Adrenal gland (tissue), 12 donors: Measurements from ENCODE around the gene NR1I3. TPM values are rescaled to one million over a fixed set of nuclear protein-coding genes. Genes with fewer than 3 reads are reported as not detected.

Experiments
- DNase-seq, 7 donors: peaks; one replicate each; pipeline ENCODE4 v3.0.0-alpha.2; 2019 to 2020
- H3K27ac ChIP-seq, 5 donors: fragments of 200-600 bp; sonication (generic) in 4 of 5; 1 replicate in 3 of 5; 2 replicates in 2 of 5; pipeline versions ENCODE4 v1.5.1 to v1.8.0; 2016 to 2020; ENCODE audit warnings: mild to moderate bottlenecking in 1 of 5
- H3K27me3 ChIP-seq: fragments of 200-600 bp; 2 replicates; pipeline ENCODE4 v1.8.0; 2021
- H3K36me3 ChIP-seq, 2 donors: fragments of 200-600 bp; replicated peaks in 1 of 2; 1 replicate in 1 of 2; 2 replicates in 1 of 2; pipeline versions ENCODE4 v1.5.1 to v1.8.0; 2018 to 2022
- H3K4me1 ChIP-seq, 2 donors: fragments of 200-600 bp; replicated peaks in 1 of 2; 1 replicate in 1 of 2; 2 replicates in 1 of 2; pipeline versions ENCODE4 v1.5.1 to v1.8.0; 2018 to 2021
- H3K4me3 ChIP-seq, 4 donors: fragments of 200-600 bp; sonication (generic) in 3 of 4; one replicate each; pipeline ENCODE4 v1.5.1; 2016 to 2018
- H3K9me3 ChIP-seq, 3 donors: fragments of 200-600 bp; sonication (generic) in 1 of 3; replicated peaks in 1 of 3; 1 replicate in 2 of 3; 2 replicates in 1 of 3; pipeline versions ENCODE4 v1.5.1 to v1.8.0; 2016 to 2021
- POLR2A ChIP-seq, 2 donors: fragments of 450-650 bp; IDR thresholded peaks; one replicate each; pipeline ENCODE4 v1.6.1; 2017; ENCODE audit warnings: antibody characterized with exemption in 2 of 2, mild to moderate bottlenecking in 2 of 2, moderate library complexity in 1 of 2
- WGBS, 4 donors: extraction: QIAGEN DNeasy Blood & Tissue Kit in 2 of 4; methylation state at CpG; one replicate each; pipeline versions ENCODE4 v1.1.5 to v1.1.7; 2013 to 2017; 5-methylcytosine and 5-hydroxymethylcytosine counted together
- intact Hi-C, 2 donors: fragments of 100-400 bp; cut with DNase I; formaldehyde crosslinking; loops; one replicate each; pipeline versions ENCODE4 v1.14.1 to v1.15.0; 2022 to 2023
- microRNA-seq, 3 donors: library from miRNA; unstranded; fragments of <30 nt; microRNA quantifications; one replicate each; pipeline ENCODE4, GENCODE V29; 2017 to 2020
- polyA plus RNA-seq, 3 donors: library from polyadenylated mRNA; stranded (reverse); fragments of 200-250 nt in 2 of 3; fragments of 350-450 nt in 1 of 3; fragmentation: Illumina TruSeq in 1 of 3; extraction: RNeasy Lipid Tissue Mini Kit (QIAGEN cat#74804) in 1 of 3; gene quantifications; one replicate each; pipeline ENCODE4 v1.2.3, GENCODE V29; 2013 to 2014
- total RNA-seq, 9 donors: library from RNA; depleted of rRNA in 4 of 9; stranded (reverse); fragments of >200 nt in 4 of 9; fragments of 120-200 nt in 1 of 9; fragmentation: NEBNext Ultra II Directional in 1 of 9; extraction: Animal tissue kit (Norgen Biotek cat#: 25700) in 1 of 9; gene quantifications; one replicate each; pipeline versions ENCODE4 v1.1.0 to v1.2.4, GENCODE V29; 2013 to 2023
- TF ChIP-seq, protein P1 (sequence below), 6 experiments: fragments of 450-650 bp in 4 of 6; fragments of 200-600 bp in 2 of 6; sonication (generic) in 1 of 6; IDR thresholded peaks; 1 replicate in 5 of 6; 2 replicates in 1 of 6; pipeline versions ENCODE4 v1.5.1 to v1.8.0; 2016 to 2021; ENCODE audit warnings: antibody characterized with exemption in 6 of 6, mild to moderate bottlenecking in 2 of 6, moderate library complexity in 1 of 6
- donor health status: healthy with polysubstance abuse.
- donor health status: Bipolar disorder and iron deficiency.
- donor health status: DM: yes; HTN: yes; CAD: no.
- donor health status: DM: no; HTN: no; CAD: no.
- donor health status: DM: no; HTN: no; CAD: no.
- donor health status: DM: yes; HTN: yes; CAD: no.

NR1I3 gene
- total and polyA plus RNA-seq, 12 donors: 0.16 to 0.50 TPM; not detected in 10

DNA sequence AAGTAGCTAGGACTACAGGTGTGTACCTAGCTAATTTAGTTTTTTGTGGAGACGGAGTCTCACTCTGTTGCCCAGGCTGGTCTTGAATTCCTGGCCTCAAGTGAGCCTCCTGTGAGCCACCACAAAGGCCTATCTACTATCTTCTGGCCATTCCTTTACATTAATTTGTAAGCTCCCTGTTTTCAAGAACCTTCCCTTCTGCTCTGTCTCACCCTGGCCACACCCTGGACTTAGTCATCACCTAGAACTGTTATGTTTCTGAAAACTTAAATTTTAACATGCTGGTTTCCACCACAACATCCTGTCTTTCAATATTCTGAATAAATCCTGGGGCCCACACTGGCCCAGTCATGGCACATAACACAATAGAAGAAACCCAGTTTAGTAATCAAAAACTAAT lies 55.8 kb downstream of the NR1I3 start:
- H3K4me1 ChIP-seq: peaks cover 0 to 19% of the 10 kb centered on the region in 2 donors
- H3K36me3 ChIP-seq: no peaks in the 10 kb centered on the region
- TF ChIP-seq POLR2A (IDR thresholded peaks at IDR 0.05): no peak
- TF ChIP-seq, protein P1, sequence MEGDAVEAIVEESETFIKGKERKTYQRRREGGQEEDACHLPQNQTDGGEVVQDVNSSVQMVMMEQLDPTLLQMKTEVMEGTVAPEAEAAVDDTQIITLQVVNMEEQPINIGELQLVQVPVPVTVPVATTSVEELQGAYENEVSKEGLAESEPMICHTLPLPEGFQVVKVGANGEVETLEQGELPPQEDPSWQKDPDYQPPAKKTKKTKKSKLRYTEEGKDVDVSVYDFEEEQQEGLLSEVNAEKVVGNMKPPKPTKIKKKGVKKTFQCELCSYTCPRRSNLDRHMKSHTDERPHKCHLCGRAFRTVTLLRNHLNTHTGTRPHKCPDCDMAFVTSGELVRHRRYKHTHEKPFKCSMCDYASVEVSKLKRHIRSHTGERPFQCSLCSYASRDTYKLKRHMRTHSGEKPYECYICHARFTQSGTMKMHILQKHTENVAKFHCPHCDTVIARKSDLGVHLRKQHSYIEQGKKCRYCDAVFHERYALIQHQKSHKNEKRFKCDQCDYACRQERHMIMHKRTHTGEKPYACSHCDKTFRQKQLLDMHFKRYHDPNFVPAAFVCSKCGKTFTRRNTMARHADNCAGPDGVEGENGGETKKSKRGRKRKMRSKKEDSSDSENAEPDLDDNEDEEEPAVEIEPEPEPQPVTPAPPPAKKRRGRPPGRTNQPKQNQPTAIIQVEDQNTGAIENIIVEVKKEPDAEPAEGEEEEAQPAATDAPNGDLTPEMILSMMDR (IDR thresholded peaks at IDR 0.05): no peak
- H3K27ac ChIP-seq: no peak overlapping the region
- DNase-seq: no peak
- intact Hi-C loops: no loop called here
- no peak overlapping the region for H3K4me3 ChIP-seq
- WGBS, 4 donors: 79 to 93% (median 93%) methylated on average over 1 of the region's 1 CpG; no CpG with 5 or more reads in 1 of the 4 donors
- H3K27me3 ChIP-seq: no peaks in the 10 kb centered on the region
- H3K9me3 ChIP-seq: no peaks in the 10 kb centered on the region

DNA sequence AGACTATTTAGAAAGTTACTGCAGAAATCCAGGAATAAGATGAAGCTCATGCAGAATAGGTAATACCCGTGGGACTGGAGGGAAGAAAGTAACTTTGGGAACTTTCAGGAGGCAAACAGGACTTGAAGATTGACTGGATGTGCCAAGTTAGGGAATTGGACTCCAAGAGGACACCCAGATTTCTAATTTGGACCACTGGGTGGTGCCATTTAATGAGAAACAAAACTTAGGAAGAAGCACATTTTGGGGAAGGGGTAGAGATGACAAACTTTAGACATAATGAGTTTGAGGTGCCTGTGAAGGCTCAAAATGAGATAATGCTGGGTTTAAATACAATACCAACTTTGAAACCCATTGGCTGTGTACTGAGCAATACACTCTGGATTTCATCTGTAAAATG lies 57.4 kb downstream of the NR1I3 start:
- intact Hi-C loops: no loop called here
- no peak overlapping the region for H3K4me3 ChIP-seq
- no peak overlapping the region for H3K27ac ChIP-seq
- no peaks in the 10 kb centered on the region for H3K9me3 ChIP-seq
- no peak for TF ChIP-seq POLR2A (IDR thresholded peaks at IDR 0.05)
- TF ChIP-seq, protein P1 (IDR thresholded peaks at IDR 0.05): peak in 4 of 6 experiments; percentile 20 to 39 (median 34)
- no peaks in the 10 kb centered on the region for H3K27me3 ChIP-seq
- H3K4me1 ChIP-seq: peaks cover 6 to 23% of the 10 kb centered on the region in 2 donors
- WGBS, 4 donors: 62 to 78% (median 65%) methylated on average over 1 of the region's 1 CpG
- no peak for DNase-seq
- peaks cover 0 to under 1% of the 10 kb centered on the region in 2 donors for H3K36me3 ChIP-seq

DNA sequence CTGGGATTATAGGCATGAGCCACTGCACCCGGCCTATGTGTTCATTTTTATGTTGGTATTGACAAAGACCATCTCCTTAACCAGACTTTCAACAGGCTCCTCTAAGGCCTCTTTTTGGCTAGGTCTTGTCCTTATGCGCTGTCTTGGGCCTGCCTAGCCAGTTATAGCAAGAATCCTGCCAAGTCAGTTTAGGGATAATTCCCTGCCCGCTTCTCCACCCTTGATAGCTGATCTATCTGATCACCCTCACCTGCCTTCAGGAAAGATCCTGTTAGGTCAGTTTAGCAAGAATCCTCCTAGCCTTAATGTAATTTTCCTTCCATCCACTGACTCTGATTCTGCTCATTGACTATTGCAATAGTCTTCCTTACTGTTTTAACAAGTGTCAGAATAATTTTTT lies 58.3 kb downstream of the NR1I3 start:
- peaks cover 0 to 10% of the 10 kb centered on the region in 2 donors for H3K36me3 ChIP-seq
- no peaks in the 10 kb centered on the region for H3K27me3 ChIP-seq
- no peak overlapping the region for H3K4me3 ChIP-seq
- TF ChIP-seq, protein P1 (IDR thresholded peaks at IDR 0.05): no peak
- no peak for TF ChIP-seq POLR2A (IDR thresholded peaks at IDR 0.05)
- 83 to 94% (median 89%) methylated on average over 3 of the region's 3 CpGs for WGBS, 4 donors
- H3K4me1 ChIP-seq: peaks cover 6 to 22% of the 10 kb centered on the region in 2 donors
- no peaks in the 10 kb centered on the region for H3K9me3 ChIP-seq
- intact Hi-C loops: no loop called here
- no peak overlapping the region for H3K27ac ChIP-seq
- DNase-seq: no peak

Small RNA genes within 50 kb of the gene (microRNA-seq; reads per million reads assigned to microRNA genes)
- 0 to 2.3 (median 1.1) reads per million in 3 donors for gene MIR5187

Other genes starting within 250 kb of the NR1I3 start
- 10 to 100 TPM; 32.1 to 99.1 (median 60.6) TPM for gene F11R, start 217.1 kb downstream of the NR1I3 start, total RNA-seq
- 10 to 100 TPM; 19.3 to 83.0 (median 22.9) TPM for gene F11R, start 217.1 kb downstream of the NR1I3 start, polyA plus RNA-seq
- 100 to 1,000 TPM in 3 of 9 donors, 10 to 100 TPM in 6; 46.3 to 280 (median 86.7) TPM for gene TSTD1, start 199.2 kb downstream of the NR1I3 start, total RNA-seq
- gene TSTD1, start 199.2 kb downstream of the NR1I3 start, polyA plus RNA-seq: 100 to 1,000 TPM in 2 of 3 donors, 10 to 100 TPM in 1; 57.8 to 153 (median 109) TPM
- 10 to 100 TPM; 41.3 to 82.9 (median 63.7) TPM for gene USF1, start 192.2 kb downstream of the NR1I3 start, total RNA-seq
- gene USF1, start 192.2 kb downstream of the NR1I3 start, polyA plus RNA-seq: 100 to 1,000 TPM in 2 of 3 donors, 10 to 100 TPM in 1; 48.0 to 153 (median 144) TPM
- 10 to 100 TPM in 5 of 9 donors, 1 to 10 TPM in 3, under 1 TPM in 1; 0.89 to 15.7 (median 10.1) TPM for gene ARHGAP30, start 168.3 kb downstream of the NR1I3 start, total RNA-seq
- gene ARHGAP30, start 168.3 kb downstream of the NR1I3 start, polyA plus RNA-seq: 10 to 100 TPM in 1 of 3 donors, 1 to 10 TPM in 2; 3.7 to 17.5 (median 4.5) TPM
- under 1 TPM in 1 of 9 donors, not detected in 8; 0.06 TPM for gene NECTIN4, start 148.6 kb downstream of the NR1I3 start, total RNA-seq
- under 1 TPM in 1 of 3 donors, not detected in 2; 0.10 TPM for gene NECTIN4, start 148.6 kb downstream of the NR1I3 start, polyA plus RNA-seq
- 10 to 100 TPM in 7 of 9 donors, 1 to 10 TPM in 2; 5.2 to 28.1 (median 19.4) TPM for gene KLHDC9, start 139.8 kb downstream of the NR1I3 start, total RNA-seq
- 10 to 100 TPM in 2 of 3 donors, 1 to 10 TPM in 1; 5.5 to 25.4 (median 24.4) TPM for gene KLHDC9, start 139.8 kb downstream of the NR1I3 start, polyA plus RNA-seq
- gene PFDN2, start 120.2 kb downstream of the NR1I3 start, total RNA-seq: 100 to 1,000 TPM in 1 of 9 donors, 10 to 100 TPM in 8; 33.6 to 103 (median 52.4) TPM
- gene PFDN2, start 120.2 kb downstream of the NR1I3 start, polyA plus RNA-seq: 100 to 1,000 TPM in 2 of 3 donors, 10 to 100 TPM in 1; 85.9 to 452 (median 363) TPM
- gene NIT1, start 120.1 kb downstream of the NR1I3 start, total RNA-seq: 100 to 1,000 TPM in 6 of 9 donors, 10 to 100 TPM in 3; 77.1 to 122 (median 106) TPM
- 100 to 1,000 TPM in 1 of 3 donors, 10 to 100 TPM in 2; 72.2 to 147 (median 88.6) TPM for gene NIT1, start 120.1 kb downstream of the NR1I3 start, polyA plus RNA-seq
- gene DEDD, start 105.5 kb downstream of the NR1I3 start, total RNA-seq: 10 to 100 TPM; 22.0 to 38.2 (median 31.5) TPM
- gene DEDD, start 105.5 kb downstream of the NR1I3 start, polyA plus RNA-seq: 10 to 100 TPM; 30.9 to 35.0 (median 33.1) TPM
- gene UFC1, start 84.2 kb downstream of the NR1I3 start, total RNA-seq: 100 to 1,000 TPM in 6 of 9 donors, 10 to 100 TPM in 3; 59.0 to 127 (median 106) TPM
- gene UFC1, start 84.2 kb downstream of the NR1I3 start, polyA plus RNA-seq: 100 to 1,000 TPM; 121 to 166 (median 126) TPM
- gene USP21, start 78.7 kb downstream of the NR1I3 start, total RNA-seq: 10 to 100 TPM; 12.0 to 44.0 (median 27.5) TPM
- gene USP21, start 78.7 kb downstream of the NR1I3 start, polyA plus RNA-seq: 10 to 100 TPM; 19.3 to 44.9 (median 41.5) TPM
- gene PPOX, start 71.8 kb downstream of the NR1I3 start, total RNA-seq: 10 to 100 TPM; 19.4 to 56.2 (median 36.1) TPM
- 100 to 1,000 TPM in 2 of 3 donors, 10 to 100 TPM in 1; 13.2 to 268 (median 150) TPM for gene PPOX, start 71.8 kb downstream of the NR1I3 start, polyA plus RNA-seq
- 10 to 100 TPM; 25.8 to 38.8 (median 30.0) TPM for gene B4GALT3, start 60.7 kb downstream of the NR1I3 start, total RNA-seq
- 10 to 100 TPM; 21.9 to 35.9 (median 26.6) TPM for gene B4GALT3, start 60.7 kb downstream of the NR1I3 start, polyA plus RNA-seq
- 10 to 100 TPM in 6 of 9 donors, 1 to 10 TPM in 2, under 1 TPM in 1; 0.67 to 29.2 (median 10.3) TPM for gene ADAMTS4, start 39.1 kb downstream of the NR1I3 start, total RNA-seq
- gene ADAMTS4, start 39.1 kb downstream of the NR1I3 start, polyA plus RNA-seq: 10 to 100 TPM in 1 of 3 donors, 1 to 10 TPM in 2; 1.7 to 16.1 (median 9.3) TPM
- 100 to 1,000 TPM; 133 to 305 (median 191) TPM for gene NDUFS2, start 35.8 kb downstream of the NR1I3 start, total RNA-seq
- 100 to 1,000 TPM in 1 of 3 donors, 10 to 100 TPM in 2; 78.3 to 175 (median 99.2) TPM for gene NDUFS2, start 35.8 kb downstream of the NR1I3 start, polyA plus RNA-seq
- 100 to 1,000 TPM in 4 of 9 donors, 10 to 100 TPM in 4, 1 to 10 TPM in 1; 5.5 to 239 (median 79.4) TPM for gene FCER1G, start 22.9 kb downstream of the NR1I3 start, total RNA-seq
- 100 to 1,000 TPM; 127 to 232 (median 180) TPM for gene FCER1G, start 22.9 kb downstream of the NR1I3 start, polyA plus RNA-seq
- gene APOA2, start 14.6 kb downstream of the NR1I3 start, total RNA-seq: 1 to 10 TPM in 2 of 9 donors, under 1 TPM in 2, not detected in 5; 0.55 to 2.0 (median 1.0) TPM
- 1 to 10 TPM in 1 of 3 donors, not detected in 2; 4.1 TPM for gene APOA2, start 14.6 kb downstream of the NR1I3 start, polyA plus RNA-seq
- gene TOMM40L, start 12.1 kb downstream of the NR1I3 start, total RNA-seq: 10 to 100 TPM in 6 of 9 donors, 1 to 10 TPM in 3; 7.0 to 18.4 (median 12.1) TPM
- gene TOMM40L, start 12.1 kb downstream of the NR1I3 start, polyA plus RNA-seq: 10 to 100 TPM in 2 of 3 donors, 1 to 10 TPM in 1; 7.2 to 13.2 (median 10.1) TPM
- gene PCP4L1, start 20.5 kb upstream of the NR1I3 start, total RNA-seq: under 1 TPM in 4 of 9 donors, not detected in 5; 0.11 to 0.39 (median 0.33) TPM
- gene PCP4L1, start 20.5 kb upstream of the NR1I3 start, polyA plus RNA-seq: under 1 TPM in 2 of 3 donors, not detected in 1; 0.13 to 0.27 TPM
- 10 to 100 TPM in 1 of 9 donors, 1 to 10 TPM in 6, under 1 TPM in 2; 0.66 to 10.3 (median 3.1) TPM for gene MPZ, start 71.8 kb upstream of the NR1I3 start, total RNA-seq
- gene MPZ, start 71.8 kb upstream of the NR1I3 start, polyA plus RNA-seq: 1 to 10 TPM; 4.1 to 9.5 (median 7.9) TPM
- 100 to 1,000 TPM in 7 of 9 donors, 10 to 100 TPM in 2; 45.0 to 434 (median 293) TPM for gene SDHC, start 76.2 kb upstream of the NR1I3 start, total RNA-seq
- gene SDHC, start 76.2 kb upstream of the NR1I3 start, polyA plus RNA-seq: 100 to 1,000 TPM in 1 of 3 donors, 10 to 100 TPM in 2; 57.8 to 404 (median 63.6) TPM
- gene CFAP126, start 129.7 kb upstream of the NR1I3 start, total RNA-seq: under 1 TPM in 1 of 9 donors, not detected in 8; 0.28 TPM
- gene CFAP126, start 129.7 kb upstream of the NR1I3 start, polyA plus RNA-seq: under 1 TPM in 1 of 3 donors, not detected in 2; 0.29 TPM